Measurements from ENCODE around the gene BCAP29.

GRCh38 chr7:107643938-107644308, 63.9 kb downstream of the BCAP29 start:
- TF ChIP-seq EGR1 (IDR thresholded peaks at IDR 0.05) (no peak), REST (IDR thresholded peaks at IDR 0.05; ENCODE audit: low read depth) (no peak), TEAD4 (IDR thresholded peaks at IDR 0.05) (no peak), RAD21 (IDR thresholded peaks at IDR 0.05; ENCODE audit: low read depth) (no peak), EP300 (IDR thresholded peaks at IDR 0.05; ENCODE audit: borderline replicate concordance) (no peak), CEBPB (IDR thresholded peaks at IDR 0.05) (no peak), YY1 (IDR thresholded peaks at IDR 0.05; ENCODE audit: low read depth) (no peak), TAF1 (IDR thresholded peaks at IDR 0.05; ENCODE audit: low read depth) (no peak), MAX (IDR thresholded peaks at IDR 0.05) (no peak), CREB1 (IDR thresholded peaks at IDR 0.05; ENCODE audit: low read depth) (no peak), FOXM1 (IDR thresholded peaks at IDR 0.05; ENCODE audit: borderline replicate concordance, low read depth) (no peak), NFIC (IDR thresholded peaks at IDR 0.05) (no peak)
- TF ChIP-seq, protein P1, sequence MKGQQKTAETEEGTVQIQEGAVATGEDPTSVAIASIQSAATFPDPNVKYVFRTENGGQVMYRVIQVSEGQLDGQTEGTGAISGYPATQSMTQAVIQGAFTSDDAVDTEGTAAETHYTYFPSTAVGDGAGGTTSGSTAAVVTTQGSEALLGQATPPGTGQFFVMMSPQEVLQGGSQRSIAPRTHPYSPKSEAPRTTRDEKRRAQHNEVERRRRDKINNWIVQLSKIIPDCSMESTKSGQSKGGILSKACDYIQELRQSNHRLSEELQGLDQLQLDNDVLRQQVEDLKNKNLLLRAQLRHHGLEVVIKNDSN (IDR thresholded peaks at IDR 0.05), result no peak

Data from Ishikawa (cell line).